Renal cortex interstitium (tissue), 11 donors: ENCODE results near the gene TMEM14A. TPM values are rescaled to one million over a fixed set of nuclear protein-coding genes. Genes with fewer than 3 reads are reported as not detected.
"Not testable (repeated sequence)": the region's sequence is repeated elsewhere in the genome, so short reads cannot be mapped to it uniquely, and the experiment has no call there.

ENCODE experiments used
- DNase-seq, 11 donors: peaks; one replicate each; pipeline ENCODE4 v3.0.0-alpha.2; 2013; ENCODE audit warnings: low read depth in 9 of 11, low spot score in 4 of 11; ENCODE audit errors: extremely low read depth in 1 of 11
- polyA plus RNA-seq, 3 donors: library from polyadenylated mRNA; unstranded; fragments of 120-200 nt; gene quantifications; one replicate each; pipeline ENCODE4 v1.2.1, GENCODE V29; 2013; ENCODE audit not compliant: insufficient read length in 3 of 3

TMEM14A gene
- polyA plus RNA-seq, 3 donors = 43.4 to 48.2 (median 44.3) TPM

DNA sequence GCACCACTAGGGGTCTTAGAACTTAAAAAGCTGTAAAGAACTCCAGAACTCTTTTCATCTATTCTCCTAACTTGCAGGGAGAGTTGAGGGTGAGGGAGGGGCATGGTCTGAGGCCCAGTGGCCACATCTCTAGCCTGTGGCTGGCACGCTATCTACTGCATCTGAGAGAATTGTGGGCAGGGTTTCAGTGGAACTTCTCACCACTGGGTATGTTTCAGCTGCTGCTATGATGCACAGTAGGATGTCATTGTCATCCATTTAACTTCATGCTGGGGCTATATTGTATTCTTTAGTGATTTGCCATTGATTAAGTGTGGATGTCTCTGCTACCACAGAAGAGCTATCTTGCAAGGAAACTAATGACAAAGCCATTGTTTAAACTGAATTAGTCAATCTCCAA is 4.5 kb downstream of the TMEM14A start:
- no peak for DNase-seq

DNA sequence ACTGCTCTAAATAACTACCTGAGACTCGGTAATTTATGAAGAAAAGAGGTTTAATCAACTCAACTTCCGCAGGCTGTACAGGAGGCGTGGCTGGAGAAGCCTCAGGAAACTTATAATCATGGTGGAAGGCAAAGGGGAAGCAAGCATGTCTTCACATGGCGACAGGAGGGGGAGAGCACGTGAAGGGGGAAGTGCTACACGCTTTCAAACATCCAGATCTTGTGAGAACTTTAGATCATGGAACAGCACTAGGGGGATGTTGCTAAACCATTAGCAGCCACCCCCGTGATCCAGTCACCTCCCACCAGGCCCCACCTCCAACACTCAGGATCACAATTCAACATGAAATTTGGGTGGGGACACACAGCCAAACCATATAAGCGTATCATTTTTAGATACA is 5.7 kb downstream of the TMEM14A start:
- not testable (repeated sequence) for DNase-seq

DNA sequence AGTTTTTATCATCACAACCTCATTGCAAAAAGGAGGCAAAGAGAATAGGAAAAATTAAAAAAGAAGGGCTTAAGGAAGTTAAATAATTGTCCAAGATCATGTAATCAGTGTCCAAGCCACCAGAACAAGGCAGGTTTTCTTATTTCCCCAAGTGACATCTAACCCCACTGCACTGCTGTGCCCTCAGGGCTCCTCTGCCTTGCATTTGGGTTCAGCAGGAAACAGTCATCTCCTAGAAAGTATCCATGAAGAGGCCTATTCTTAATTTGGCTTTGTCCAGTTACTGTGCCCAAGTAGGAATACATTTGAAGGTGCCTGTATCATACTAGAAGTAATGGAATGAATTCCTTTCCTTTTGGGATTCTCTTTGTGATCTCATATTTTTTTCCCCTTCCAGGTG is 10.5 kb downstream of the TMEM14A start:
- no peak for DNase-seq

DNA sequence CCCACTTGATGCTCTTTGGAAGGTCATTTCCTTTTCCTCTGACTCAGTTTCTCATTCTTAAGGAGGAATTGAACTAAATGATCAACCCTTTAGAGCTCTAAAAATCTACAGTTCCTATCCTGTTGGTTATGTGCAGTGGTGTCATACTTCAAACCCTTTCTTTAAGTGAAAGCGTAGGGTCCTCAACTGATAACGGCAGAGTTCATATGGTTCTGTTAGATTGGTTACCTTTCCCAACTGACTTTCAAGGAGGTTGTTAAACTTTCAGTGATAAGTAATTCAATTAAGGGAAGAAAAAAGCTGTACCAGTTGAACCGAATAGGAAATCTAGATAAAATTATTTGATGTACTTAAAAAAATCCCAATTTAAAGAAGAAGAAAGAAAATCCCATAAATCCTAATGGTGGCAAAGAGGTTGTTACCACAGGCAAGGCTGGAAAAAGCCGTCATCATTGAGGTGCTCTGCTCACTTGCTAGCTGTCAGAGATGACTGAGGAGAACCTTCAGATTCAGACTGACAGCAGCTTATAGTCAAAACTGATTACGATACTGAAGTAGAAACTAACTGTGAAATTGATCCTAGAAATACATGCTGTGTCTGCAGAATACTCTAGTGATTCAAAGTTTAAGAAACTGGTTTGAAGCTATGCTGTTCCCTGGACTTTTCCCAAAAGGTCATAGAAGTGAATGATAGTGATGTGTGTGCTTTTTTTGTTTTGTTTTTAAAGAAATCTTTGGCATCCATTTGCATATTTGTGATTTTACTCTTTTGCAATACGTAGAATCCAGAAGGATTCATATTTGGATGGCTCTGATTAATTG is 16.2 kb downstream of the TMEM14A start:
- DNase-seq = no peak

DNA sequence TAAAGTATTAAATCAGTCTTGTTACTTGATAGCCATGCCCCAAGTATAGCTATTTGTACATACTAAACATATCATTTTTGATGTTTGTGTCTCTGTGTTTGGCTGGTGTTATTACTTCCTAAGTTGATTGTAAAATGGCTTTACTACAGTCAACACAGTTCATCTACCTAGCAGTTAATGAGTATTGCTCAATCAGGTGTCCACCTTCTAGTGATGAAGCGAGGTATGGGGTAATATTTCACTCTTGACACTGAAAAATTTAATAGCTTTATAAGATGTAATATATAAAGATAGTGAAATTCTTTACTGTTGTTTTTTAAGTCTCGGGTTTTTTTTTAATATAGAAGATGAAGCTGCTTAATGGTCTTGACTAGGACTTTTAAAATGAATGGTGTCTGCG is 18.9 kb downstream of the TMEM14A start:
- no peak for DNase-seq

DNA sequence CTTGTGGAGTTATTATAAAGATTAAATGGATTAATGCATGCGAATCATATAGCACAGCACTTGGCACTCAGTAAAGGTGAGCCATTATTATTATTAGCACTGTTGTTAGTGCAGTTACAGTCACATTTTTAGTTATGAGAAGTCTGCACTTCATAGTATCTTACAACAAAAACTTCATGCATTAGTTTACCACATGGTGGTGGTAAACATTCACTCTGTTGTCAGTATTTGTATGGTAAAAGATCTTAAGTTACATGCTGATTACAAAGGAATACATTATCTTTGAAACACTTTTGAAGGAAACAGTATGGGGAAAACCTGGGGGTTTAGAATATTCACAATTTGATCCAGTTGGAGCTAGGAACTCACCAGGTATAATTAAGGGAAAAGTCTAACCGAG is 20.8 kb downstream of the TMEM14A start:
- DNase-seq = no peak

DNA sequence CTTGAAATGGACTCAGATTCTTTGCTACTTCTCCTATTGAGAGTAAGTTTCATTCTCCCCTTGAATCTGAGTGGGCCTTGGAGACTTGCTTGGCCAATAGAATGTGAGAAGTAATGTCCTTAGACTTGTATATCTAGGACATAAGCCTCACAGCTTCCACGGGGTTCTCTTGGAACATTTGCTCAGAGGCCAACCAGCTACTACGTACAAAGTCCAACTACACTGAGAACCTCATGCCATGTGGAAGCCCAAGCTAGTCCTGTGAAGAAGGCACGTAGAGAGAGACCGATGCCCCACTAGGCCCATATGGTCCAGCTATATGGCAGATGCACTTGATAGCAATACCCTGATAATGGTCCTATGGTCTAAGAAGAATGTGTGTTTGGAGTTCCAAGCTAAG is 22.9 kb downstream of the TMEM14A start:
- DNase-seq = no peak

DNA sequence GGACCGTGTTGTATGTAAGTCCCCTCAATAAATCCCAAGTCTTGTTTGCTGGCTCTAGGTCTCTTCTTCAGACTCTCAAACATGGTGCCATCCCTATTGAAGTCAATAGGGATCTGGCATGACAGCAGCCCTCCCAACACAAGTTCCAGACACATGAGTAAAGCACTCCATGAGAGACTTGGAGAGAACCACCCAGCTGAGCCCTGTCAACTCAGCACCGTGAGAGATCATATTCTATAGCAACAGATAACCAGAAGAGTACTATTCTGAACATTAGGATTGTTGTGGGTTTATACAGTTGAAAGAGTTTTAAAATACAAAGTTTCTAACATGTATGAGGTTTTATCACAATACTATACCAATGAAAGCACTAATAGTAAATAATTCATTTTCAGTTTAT is 23.5 kb downstream of the TMEM14A start:
- no peak for DNase-seq

DNA sequence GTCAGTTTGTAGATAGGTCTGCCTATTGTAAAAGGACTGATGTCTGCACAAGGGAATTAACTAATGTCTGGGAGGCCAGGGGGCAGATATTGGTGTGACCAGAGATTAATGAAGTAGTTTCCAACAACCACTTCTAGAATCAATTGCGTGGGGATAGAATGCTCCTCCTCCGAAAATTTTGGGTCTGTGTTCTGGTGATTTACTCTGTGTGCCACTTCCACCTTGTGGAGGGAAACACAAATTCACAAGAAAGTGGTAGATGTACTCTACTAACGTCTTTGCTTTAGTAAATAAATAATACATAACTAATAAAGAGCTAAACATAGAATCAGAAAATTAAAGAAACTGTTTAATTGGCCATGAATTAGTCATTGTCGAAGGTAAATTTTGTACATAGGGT is 25.5 kb downstream of the TMEM14A start:
- DNase-seq = no peak

DNA sequence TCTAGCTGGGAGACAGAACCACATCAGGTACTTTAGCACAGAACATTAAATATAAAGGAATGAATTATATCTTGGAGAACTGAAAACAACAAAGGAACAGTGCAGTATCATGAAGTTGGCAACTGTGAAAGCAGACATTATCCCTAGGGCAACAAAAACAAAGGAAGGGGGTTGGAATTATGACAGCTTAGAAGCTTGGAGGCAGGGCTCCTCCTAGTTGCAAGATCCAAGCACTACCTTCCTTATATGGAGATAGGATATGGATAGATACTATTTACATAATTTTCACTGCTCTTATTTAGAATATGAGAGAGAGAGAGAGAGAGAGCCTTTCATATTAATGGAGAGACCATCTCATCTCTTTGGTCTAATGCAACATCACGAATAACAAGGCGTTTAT is 27.0 kb downstream of the TMEM14A start:
- no peak for DNase-seq

DNA sequence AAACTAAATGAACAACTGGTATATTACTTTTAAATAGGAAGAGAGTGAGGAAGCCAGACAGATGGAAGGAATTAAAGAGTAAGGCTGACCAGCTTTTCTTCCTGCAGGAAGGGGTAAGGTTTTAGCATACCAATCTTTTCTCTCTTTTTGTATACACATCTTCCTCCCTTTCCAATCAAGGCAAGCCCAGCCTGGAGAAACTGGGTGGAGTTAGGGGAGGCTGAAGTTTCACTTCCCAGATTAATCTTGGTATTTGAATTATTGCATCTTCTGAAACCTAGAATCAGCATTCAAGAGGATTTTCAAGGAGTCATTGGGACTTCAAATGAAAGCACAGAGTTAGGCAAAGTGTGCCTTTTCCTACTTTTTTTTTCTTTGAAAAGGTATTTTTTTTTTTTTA is 33.1 kb downstream of the TMEM14A start:
- DNase-seq = no peak

DNA sequence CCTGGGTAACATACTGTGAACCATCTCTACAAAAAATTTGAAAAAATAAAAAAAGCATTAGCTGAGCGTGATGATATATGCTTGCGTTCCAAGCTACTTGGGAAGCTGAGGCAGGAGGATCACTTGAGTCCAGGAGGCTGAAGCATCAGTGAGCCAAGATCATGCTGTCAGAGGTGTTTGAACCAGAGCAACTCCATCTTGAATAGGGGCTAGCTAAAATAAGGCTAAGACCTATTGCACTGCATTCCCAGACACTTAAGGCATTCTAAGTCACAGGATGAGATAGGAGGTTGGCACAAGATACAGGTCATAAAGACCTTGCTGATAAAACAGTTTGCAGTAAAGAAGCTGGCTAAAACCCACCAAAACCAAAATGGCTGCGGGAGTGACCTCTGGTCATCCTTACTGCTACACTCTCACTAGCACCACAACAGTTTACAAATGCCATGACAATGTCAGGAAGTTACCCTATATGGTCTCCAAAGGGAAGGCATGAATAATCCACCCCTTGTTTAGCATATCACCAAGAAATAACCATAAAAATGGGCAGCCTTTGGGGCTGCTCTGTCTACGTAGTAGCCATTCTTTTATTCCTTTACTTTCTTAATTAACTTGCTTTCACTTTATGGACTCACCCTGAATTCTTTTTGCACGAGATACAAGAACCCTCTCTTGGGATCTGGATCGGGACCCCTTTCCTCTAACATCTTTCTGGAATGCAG is 34.0 kb downstream of the TMEM14A start:
- not testable (repeated sequence) for DNase-seq

DNA sequence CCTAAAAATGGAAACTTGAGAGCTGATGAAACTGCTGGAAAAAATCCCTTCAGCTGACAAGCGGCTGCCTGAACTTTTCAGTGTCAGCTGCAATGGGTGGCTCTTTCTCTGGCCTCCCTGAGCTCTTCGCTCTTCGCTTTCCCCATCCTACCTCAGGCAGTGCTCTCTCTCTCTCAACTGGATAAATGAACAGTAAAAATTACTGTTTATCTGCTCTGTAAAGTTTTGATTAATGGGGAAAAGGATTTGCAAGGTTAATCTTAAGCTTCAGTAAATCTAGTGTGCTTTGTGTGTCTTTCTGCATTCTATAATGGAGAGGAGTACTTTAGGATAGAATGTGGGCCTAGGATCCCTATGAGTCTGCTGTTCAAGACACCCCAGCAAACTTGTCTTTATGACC is 35.1 kb downstream of the TMEM14A start:
- no peak for DNase-seq

DNA sequence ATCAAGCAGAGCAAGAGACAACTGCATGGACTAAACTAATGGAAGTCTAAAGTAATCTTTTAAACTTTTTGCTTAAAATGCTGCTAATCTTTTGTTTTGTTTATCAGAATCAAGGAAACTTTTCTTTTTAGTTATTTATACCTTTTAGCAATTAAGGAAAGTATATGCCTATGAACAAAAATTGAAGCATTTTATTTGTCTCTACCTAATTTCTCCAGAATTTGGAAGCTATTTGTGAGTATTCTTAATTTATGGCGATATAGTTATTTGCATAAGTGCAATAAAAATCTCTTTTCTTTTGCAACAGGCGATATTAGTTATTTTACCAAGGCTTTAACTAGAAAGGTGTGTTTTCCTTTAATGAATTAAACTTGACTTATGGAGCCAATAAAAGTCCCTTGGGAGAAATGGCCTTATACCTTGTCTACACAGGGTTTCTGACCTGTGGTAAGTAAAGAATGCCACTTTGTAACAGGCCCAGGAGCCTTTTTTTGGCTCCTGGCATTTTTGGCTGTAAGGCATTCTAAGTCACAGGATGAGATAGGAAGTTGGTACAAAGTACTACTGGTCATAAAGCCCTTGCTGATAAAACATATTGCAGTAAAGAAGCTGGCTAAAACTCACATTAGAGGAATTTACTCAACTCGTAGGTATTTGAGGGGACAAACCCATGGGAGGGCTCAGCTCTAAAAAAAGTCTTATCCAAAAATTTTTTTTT is 37.2 kb downstream of the TMEM14A start:
- DNase-seq = no peak

DNA sequence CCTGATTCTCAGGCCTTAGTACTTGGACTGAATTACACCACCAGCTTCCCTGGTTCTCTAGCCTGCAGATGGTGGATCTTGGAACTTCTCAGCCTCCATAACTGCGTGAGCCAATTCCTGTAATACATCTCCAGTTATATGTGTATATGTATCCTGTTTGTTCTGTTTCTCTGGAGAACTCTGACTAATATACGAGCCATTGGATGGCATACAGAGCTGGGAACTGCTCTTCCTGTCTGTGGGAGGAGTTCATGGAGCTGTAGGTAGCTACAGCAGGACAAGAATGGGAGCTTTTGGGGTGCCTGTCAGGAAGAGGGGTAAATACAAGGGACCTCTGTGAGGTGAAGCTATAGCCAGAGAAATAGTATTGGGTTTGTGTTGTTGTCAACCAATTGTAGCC is 41.2 kb downstream of the TMEM14A start:
- no peak for DNase-seq

DNA sequence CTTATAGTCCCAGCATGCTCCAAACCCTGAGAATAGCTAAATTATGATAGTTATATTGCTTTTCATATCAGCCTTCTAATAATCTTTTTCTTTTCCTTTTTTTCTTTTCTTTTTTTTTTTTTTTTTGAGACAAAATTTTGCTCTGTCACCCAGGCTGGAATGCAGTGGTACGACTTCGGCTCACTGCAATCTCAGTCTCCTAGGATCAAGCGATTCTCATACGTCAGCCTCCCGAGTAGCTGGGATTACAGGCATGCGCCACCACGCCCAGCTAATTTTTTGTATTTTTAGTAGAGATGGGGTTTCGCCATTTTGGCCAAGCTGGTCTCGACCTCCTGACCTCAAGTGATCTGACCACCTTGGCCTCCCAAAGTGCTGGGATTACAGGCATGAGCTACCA is 43.8 kb downstream of the TMEM14A start:
- not testable (repeated sequence) for DNase-seq

DNA sequence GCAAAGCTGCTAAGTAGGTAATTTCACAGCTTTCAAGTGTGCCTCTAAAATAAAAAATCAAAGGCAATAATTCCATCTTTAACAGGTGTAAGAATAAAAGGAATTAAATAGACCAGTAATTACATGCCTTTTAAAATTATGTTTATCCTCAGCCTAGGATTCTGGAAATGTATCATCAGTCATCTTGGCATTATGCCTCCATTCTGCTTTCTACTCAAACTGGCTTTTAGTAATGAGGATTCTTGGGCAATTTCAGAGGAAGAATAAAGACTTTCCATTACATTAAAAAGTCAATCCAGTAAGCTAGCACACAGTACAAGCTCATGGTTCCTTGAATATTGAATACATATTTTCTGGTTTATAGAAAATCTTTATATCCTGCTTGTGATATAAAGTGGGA is 47.6 kb downstream of the TMEM14A start:
- DNase-seq = no peak

DNA sequence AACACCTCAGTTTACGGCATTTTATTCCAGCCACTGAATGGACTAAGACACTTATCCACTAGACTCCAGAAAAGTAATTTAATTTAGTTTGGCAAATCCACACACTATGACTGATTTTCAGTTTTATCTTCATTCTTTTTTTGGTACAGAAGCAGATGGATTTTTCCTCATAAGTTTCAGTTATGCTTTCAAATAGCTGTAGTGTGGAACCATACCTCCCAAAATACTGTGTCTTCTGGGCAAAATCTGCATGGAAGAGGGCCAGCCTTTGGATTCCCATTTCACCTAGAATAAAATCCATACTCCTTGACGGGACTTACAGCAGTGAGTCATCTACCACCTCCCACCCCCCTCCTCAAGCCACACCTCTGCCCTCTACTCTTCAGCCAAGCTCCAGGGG is 49.4 kb downstream of the TMEM14A start:
- DNase-seq = no peak

DNA sequence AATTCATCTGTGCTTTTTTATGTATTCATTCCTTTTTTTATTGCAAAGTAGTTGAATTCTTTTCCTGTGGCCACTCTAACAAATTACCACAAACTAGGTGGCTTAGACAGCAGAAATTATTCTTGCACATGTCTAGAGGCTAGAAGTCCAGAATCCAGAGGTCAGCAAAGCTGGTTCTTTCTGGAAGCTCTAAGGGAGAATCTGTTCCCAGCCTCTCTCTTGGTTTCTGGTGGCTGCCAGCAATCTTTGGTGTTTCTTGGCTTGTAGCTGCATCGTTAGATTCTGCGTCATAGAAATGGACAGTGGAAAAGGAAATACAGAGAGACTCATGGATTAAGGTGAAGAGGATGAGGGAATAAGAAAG is 53.1 kb downstream of the TMEM14A start:
- DNase-seq = no peak
